ENCODE measurements around the gene PDSS2.

- TF ChIP-seq CTCF (IDR thresholded peaks at IDR 0.05; ENCODE audit: low read depth, low read length, missing input control), result no peak
- TF ChIP-seq MAX (IDR thresholded peaks at IDR 0.05), result no peak
- no peak for TF ChIP-seq GABPA (IDR thresholded peaks at IDR 0.05 in 1 of 2, conservative IDR thresholded peaks at IDR 0.05 in 1 of 2)
These were observed 192.8 kb downstream of the PDSS2 start for GRCh38 chr6:107266563-107266962.
